Fibroblast of lung (primary cell): ENCODE data around the gene PELO.

Experiments used
- CTCF ChIP-seq, 2 donors: IDR thresholded peaks in 1 of 2; conservative IDR thresholded peaks in 1 of 2; 1 replicate in 1 of 2; 2 replicates in 1 of 2; pipeline ENCODE4 v1.5.1; 2011 to 2012; ENCODE audit warnings: low read length in 2 of 2, control low read depth in 1 of 2, inconsistent platforms in 1 of 2, low read depth in 1 of 2, mild to moderate bottlenecking in 1 of 2
- EZH2 ChIP-seq: IDR thresholded peaks from 2 replicates; pipeline ENCODE4 v1.5.1; 2012; ENCODE audit warnings: low read length, control low read depth, mild to moderate bottlenecking; ENCODE audit errors: missing control alignments

- no peak for TF ChIP-seq CTCF (conservative IDR thresholded peaks at IDR 0.05 in 1 of 2, IDR thresholded peaks at IDR 0.05 in 1 of 2; ENCODE audit: low read depth in 1 of 2, low read length in 2 of 2)
- no peak for TF ChIP-seq EZH2
Measured at GRCh38 chr5:52831786-52832511, 44.2 kb downstream of the PELO start.
